Neural progenitor cell (in vitro differentiated cells): ENCODE results near the gene TMEM79.

Experiments
- CTCF ChIP-seq: fragments of 200-600 bp; sonication (generic); IDR thresholded peaks from 2 replicates; pipeline ENCODE4 v1.5.1; 2017; ENCODE audit warnings: antibody characterized with exemption, mild to moderate bottlenecking
- EZH2 ChIP-seq: fragments of 200-600 bp; sonication (generic); IDR thresholded peaks from 2 replicates; pipeline ENCODE4 v1.6.1; 2017; ENCODE audit warnings: antibody characterized with exemption, mild to moderate bottlenecking, moderate library complexity
- EZH2phosphoT487 ChIP-seq: fragments of 200-600 bp; sonication (generic); IDR thresholded peaks from 2 replicates; pipeline ENCODE4 v1.6.1; 2017; ENCODE audit warnings: antibody characterized with exemption

- TF ChIP-seq EZH2 (no peak), EZH2phosphoT487 (no peak), CTCF (peak; percentile 9)
These were observed 53.7 kb downstream of the TMEM79 start for GRCh38 chr1:156337888-156338179.
